LNCaP clone FGC (cell line): ENCODE results near the gene IGSF22.

Experiments
- DNase-seq: peaks from one replicate; pipeline ENCODE4 v3.0.0-alpha.2; 2011; ENCODE audit warnings: low read depth
- H3K4me3 ChIP-seq: 2 replicates; pipeline ENCODE4 v1.5.1; 2011; ENCODE audit warnings: mild to moderate bottlenecking, low read depth, low read length, control low read depth
- TF ChIP-seq, protein P1 (sequence below): IDR thresholded peaks from 2 replicates; pipeline ENCODE4 v1.5.1; 2012; ENCODE audit warnings: mild to moderate bottlenecking; ENCODE audit not compliant: control insufficient read depth, insufficient read depth; ENCODE audit errors: extremely low read depth

IGSF22 gene

GRCh38 chr11:18720091-18720807 lies 5.7 kb downstream of the IGSF22 start:
- TF ChIP-seq, protein P1, sequence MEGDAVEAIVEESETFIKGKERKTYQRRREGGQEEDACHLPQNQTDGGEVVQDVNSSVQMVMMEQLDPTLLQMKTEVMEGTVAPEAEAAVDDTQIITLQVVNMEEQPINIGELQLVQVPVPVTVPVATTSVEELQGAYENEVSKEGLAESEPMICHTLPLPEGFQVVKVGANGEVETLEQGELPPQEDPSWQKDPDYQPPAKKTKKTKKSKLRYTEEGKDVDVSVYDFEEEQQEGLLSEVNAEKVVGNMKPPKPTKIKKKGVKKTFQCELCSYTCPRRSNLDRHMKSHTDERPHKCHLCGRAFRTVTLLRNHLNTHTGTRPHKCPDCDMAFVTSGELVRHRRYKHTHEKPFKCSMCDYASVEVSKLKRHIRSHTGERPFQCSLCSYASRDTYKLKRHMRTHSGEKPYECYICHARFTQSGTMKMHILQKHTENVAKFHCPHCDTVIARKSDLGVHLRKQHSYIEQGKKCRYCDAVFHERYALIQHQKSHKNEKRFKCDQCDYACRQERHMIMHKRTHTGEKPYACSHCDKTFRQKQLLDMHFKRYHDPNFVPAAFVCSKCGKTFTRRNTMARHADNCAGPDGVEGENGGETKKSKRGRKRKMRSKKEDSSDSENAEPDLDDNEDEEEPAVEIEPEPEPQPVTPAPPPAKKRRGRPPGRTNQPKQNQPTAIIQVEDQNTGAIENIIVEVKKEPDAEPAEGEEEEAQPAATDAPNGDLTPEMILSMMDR = no peak
- H3K4me3 ChIP-seq = no peak overlapping the region
- DNase-seq = no peak

DNA sequence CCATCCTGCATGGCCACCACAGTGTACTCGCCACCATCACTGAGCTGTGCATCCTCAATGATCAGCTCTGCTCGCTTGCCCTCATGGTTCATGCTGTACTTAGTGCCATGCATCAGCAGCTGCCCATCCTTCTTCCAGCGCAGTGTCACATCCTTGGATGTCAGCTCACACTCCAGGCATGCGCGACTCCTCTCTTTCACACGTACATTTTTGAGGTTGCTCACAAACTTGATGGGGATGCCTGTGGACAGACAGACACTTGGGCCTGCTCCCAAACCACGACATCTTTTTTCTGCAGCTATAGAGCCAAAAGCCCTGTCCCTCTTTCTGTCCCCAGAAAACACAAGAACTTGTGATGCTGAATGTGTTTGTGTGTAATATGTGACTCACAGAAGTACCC lies 10.5 kb downstream of the IGSF22 start:
- TF ChIP-seq, protein P1 = no peak
- H3K4me3 ChIP-seq = no peak overlapping the region

DNA sequence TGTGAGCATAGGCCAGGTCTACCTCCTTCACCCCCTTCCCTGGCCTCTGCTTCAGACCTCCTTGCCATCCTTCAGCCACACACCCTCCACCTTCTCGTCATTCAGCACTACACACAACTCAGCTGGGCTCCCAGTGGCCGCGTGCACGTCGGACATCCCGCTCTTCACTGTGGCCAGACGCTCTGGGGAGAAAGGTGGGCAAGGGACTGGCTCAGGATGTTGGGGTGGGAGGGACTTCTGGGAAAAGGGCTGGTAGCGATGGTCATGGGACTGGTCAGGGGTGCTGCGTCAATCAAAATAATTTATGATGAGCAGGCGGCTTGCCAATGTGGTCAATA lies 11.6 kb downstream of the IGSF22 start:
- no peak for DNase-seq
- TF ChIP-seq, protein P1 = no peak
- H3K4me3 ChIP-seq = no peak overlapping the region

More for the DNA sequence above, 10.5 kb downstream of the IGSF22 start:
- no peak for DNase-seq

GRCh38 chr11:18713646-18714442 lies 12.1 kb downstream of the IGSF22 start:
- H3K4me3 ChIP-seq = no peak overlapping the region
- TF ChIP-seq, protein P1 = no peak
- DNase-seq = no peak

DNA sequence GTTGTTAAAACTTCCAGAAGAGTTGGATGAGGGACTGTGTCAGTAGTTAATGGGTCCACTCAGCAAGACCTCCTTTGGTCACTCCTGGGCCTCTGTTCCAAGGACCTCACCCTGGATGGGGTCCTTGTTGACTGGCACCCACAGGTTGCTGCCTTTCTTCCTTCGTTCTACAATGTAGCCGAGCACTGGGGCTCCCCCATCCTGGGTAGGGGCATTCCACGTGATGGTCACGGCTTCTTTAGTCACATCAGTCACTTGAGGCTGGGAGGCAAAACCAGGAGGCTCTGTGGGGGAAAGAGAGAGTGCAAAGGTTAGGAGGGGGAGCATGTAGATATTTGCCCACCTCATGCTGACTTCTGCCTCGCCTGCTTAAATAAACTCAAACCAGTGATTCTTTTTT lies 15.4 kb downstream of the IGSF22 start:
- no peak overlapping the region for H3K4me3 ChIP-seq
- TF ChIP-seq, protein P1 = no peak
- no peak for DNase-seq

DNA sequence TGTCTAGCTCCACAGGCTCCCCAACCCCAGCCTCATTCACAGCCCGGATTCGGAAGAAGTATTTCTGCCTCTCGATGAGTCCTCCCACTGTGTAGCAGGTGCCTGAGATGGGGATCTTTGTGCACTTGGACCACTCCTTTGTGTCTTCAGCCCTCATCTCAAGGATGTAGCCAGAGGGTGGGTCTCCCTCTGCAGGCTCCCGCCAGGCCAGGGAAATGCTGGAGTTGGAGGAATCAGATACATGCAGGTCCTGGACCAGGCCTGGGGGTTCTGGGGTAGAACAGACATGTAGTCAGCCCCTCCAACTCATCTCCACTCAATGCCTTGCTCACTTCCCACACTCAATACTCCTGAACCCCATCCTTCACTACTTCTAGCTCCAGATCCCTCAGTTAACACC lies 16.6 kb downstream of the IGSF22 start:
- no peak overlapping the region for H3K4me3 ChIP-seq
- TF ChIP-seq, protein P1 = no peak
- no peak for DNase-seq
